Endodermal cell (in vitro differentiated cells): ENCODE results near the gene GNG3. TPM values are rescaled to one million over a fixed set of nuclear protein-coding genes. Genes with fewer than 3 reads are reported as not detected.
A peak's percentile ranks its signal among the peaks of the same experiment; 100 is the strongest.

Experiments used
- DNase-seq: peaks from one replicate; pipeline ENCODE4 v3.0.0-alpha.2; 2017
- H3K27ac ChIP-seq: 2 replicates; pipeline ENCODE4 v1.5.1; 2013; ENCODE audit warnings: mild to moderate bottlenecking, low read depth, low read length, moderate library complexity
- H3K27me3 ChIP-seq: 2 replicates; pipeline ENCODE4 v1.6.1; 2013; ENCODE audit warnings: mild to moderate bottlenecking, low read length, moderate library complexity; ENCODE audit not compliant: insufficient read depth, control insufficient read depth, poor library complexity, severe bottlenecking
- H3K36me3 ChIP-seq: 2 replicates; pipeline ENCODE4 v1.7.0; 2013; ENCODE audit warnings: mild to moderate bottlenecking, low read length, moderate library complexity; ENCODE audit not compliant: control insufficient read depth, insufficient read depth
- H3K4me1 ChIP-seq: one replicate; pipeline ENCODE4 v1.7.0; 2013; ENCODE audit warnings: low read length; ENCODE audit not compliant: control insufficient read depth, insufficient read depth
- H3K4me3 ChIP-seq: 2 replicates; pipeline ENCODE4 v1.5.1; 2013; ENCODE audit warnings: mild to moderate bottlenecking, low read length, moderate library complexity
- H3K9ac ChIP-seq: 2 replicates; pipeline ENCODE4 v1.6.1; 2013; ENCODE audit warnings: mild to moderate bottlenecking, low read length, moderate library complexity; ENCODE audit not compliant: poor library complexity, severe bottlenecking; ENCODE audit errors: extremely low read depth
- H3K9me3 ChIP-seq: 2 replicates; pipeline ENCODE4 v1.6.1; 2013; ENCODE audit warnings: mild to moderate bottlenecking, low read length, moderate library complexity; ENCODE audit not compliant: control insufficient read depth
- H3K27ac Mint-ChIP-seq: 2 replicates; pipeline ENCODE4 v1.8.0; 2020; ENCODE audit warnings: mixed read lengths
- H3K27me3 Mint-ChIP-seq: 2 replicates; pipeline ENCODE4 v1.8.0; 2021; ENCODE audit warnings: mild to moderate bottlenecking, mixed read lengths; ENCODE audit not compliant: insufficient read depth
- H3K36me3 Mint-ChIP-seq: 2 replicates; pipeline ENCODE4 v1.8.0; 2020; ENCODE audit warnings: low read depth, mixed read lengths
- H3K4me1 Mint-ChIP-seq: 2 replicates; pipeline ENCODE4 v1.8.0; 2020; ENCODE audit warnings: mixed read lengths
- H3K4me3 Mint-ChIP-seq: 2 replicates; pipeline ENCODE4 v1.8.0; 2020; ENCODE audit warnings: mild to moderate bottlenecking, moderate library complexity, mixed read lengths
- H3K9me3 Mint-ChIP-seq: 2 replicates; pipeline ENCODE4 v1.8.0; 2020; ENCODE audit warnings: mild to moderate bottlenecking, mixed read lengths
- WGBS, 2 experiments: methylation state at CpG; one replicate each; pipeline versions ENCODE4 v1.1.5 to v1.1.7; 2013; ENCODE audit warnings: missing lambda C conversion rate in 2 of 2, mixed read lengths in 1 of 2; ENCODE audit not compliant: insufficient coverage in 1 of 2, insufficient read length in 1 of 2; 5-methylcytosine and 5-hydroxymethylcytosine counted together
- total RNA-seq, 2 donors: library from RNA; stranded (reverse); fragmentation: NEBNext Ultra II Directional in 1 of 2; extraction: Animal tissue kit (Norgen Biotek cat#: 25700) in 1 of 2; gene quantifications; 2 replicates in 1 of 2; 3 replicates in 1 of 2; pipeline ENCODE4 v1.2.1, GENCODE V29; 2021
- TF ChIP-seq, protein P1 (sequence below): fragments of 200-600 bp; sonication (generic); conservative IDR thresholded peaks from 2 replicates; pipeline ENCODE4 v1.5.0; 2021; ENCODE audit warnings: antibody characterized with exemption, mild to moderate bottlenecking

GNG3 gene
- total RNA-seq, 2 donors from 2014 or later = 0.40 to 1.7 TPM

DNA sequence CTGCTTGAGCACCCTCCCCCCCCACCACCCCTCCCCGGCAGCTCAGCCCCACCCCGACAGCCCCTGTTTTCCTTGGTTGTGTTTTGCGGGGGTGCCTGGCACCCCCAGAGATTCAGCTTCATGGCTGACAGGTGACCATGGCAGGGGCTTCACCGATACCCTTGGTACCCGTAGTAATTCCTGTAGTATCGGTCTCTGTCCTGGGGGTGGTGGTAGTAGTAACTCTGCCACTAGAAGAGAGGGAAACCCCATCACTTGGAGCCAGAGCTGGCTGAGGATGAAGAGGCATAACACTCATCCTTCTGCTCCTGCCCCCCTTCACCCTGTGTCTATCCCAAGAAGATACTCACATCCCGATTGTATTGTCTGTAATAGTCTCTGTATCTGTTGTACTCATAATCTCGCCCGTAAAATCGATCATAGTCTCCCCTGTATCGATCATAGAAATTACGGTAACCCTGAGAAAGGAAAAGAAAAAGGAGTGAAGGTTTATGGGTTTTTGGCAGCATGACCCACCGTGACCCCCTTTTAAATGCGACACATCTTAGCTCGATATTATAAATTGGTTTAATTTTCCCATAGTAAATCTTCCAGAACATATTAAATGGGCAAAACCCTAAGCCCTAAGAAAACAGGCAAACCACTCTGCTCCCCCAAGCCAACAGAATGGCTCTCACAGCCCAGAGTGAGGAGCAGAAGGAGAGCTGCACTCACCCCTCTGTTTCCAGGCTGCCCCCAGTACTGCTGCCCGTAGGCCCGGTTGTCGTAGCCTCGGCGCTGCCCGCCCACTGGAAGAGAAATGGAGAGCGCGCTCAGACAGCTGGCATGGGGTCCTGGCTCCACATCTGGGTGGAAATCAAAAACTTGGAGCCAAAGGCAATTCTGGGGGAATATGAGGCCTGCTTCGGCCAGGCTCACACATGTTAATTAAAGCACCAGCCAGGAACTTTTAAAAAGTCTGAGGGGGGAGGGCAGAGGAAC lies 8.0 kb downstream of the GNG3 start:
- Mint-ChIP-seq H3K27me3 (no peaks in the 10 kb centered on the region), H3K36me3 (peaks cover 87% of the 10 kb centered on the region), H3K27ac (peak overlapping the region; percentile 39), H3K4me3 (no peak overlapping the region), H3K4me1 (peaks cover 29% of the 10 kb centered on the region), H3K9me3 (no peaks in the 10 kb centered on the region)
- Histone ChIP-seq H3K9me3 (no peaks in the 10 kb centered on the region), H3K4me1 (no peaks in the 10 kb centered on the region), H3K4me3 (no peak overlapping the region), H3K27me3 (no peaks in the 10 kb centered on the region), H3K27ac (no peak overlapping the region), H3K9ac (no peak overlapping the region), H3K36me3 (peaks cover 93% of the 10 kb centered on the region)
- TF ChIP-seq, protein P1, sequence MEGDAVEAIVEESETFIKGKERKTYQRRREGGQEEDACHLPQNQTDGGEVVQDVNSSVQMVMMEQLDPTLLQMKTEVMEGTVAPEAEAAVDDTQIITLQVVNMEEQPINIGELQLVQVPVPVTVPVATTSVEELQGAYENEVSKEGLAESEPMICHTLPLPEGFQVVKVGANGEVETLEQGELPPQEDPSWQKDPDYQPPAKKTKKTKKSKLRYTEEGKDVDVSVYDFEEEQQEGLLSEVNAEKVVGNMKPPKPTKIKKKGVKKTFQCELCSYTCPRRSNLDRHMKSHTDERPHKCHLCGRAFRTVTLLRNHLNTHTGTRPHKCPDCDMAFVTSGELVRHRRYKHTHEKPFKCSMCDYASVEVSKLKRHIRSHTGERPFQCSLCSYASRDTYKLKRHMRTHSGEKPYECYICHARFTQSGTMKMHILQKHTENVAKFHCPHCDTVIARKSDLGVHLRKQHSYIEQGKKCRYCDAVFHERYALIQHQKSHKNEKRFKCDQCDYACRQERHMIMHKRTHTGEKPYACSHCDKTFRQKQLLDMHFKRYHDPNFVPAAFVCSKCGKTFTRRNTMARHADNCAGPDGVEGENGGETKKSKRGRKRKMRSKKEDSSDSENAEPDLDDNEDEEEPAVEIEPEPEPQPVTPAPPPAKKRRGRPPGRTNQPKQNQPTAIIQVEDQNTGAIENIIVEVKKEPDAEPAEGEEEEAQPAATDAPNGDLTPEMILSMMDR = peak; percentile 47
- DNase-seq = no peak
- WGBS, 2 experiments = 97 to 98% methylated on average over 15 to 23 of the region's 24 CpGs

GRCh38 chr11:62716206-62716605 lies 8.7 kb downstream of the GNG3 start:
- WGBS, 2 experiments = 95 to 100% methylated on average over 5 of the region's 5 CpGs
- TF ChIP-seq, protein P1 = no peak
- H3K36me3 Mint-ChIP-seq = peaks cover 88% of the 10 kb centered on the region
- Histone ChIP-seq H3K27ac (no peak overlapping the region), H3K9me3 (no peaks in the 10 kb centered on the region), H3K36me3 (peaks cover 93% of the 10 kb centered on the region), H3K4me3 (no peak overlapping the region), H3K9ac (no peak overlapping the region), H3K27me3 (no peaks in the 10 kb centered on the region), H3K4me1 (no peaks in the 10 kb centered on the region)
- H3K9me3 Mint-ChIP-seq = no peaks in the 10 kb centered on the region
- H3K27me3 Mint-ChIP-seq = no peaks in the 10 kb centered on the region
- H3K4me3 Mint-ChIP-seq = no peak overlapping the region
- peaks cover 29% of the 10 kb centered on the region for H3K4me1 Mint-ChIP-seq
- DNase-seq = no peak
- peak overlapping the region; percentile 39 for H3K27ac Mint-ChIP-seq

- WGBS, 2 experiments = 96 to 97% methylated on average over 10 of the region's 11 CpGs
- Mint-ChIP-seq H3K4me1 (peaks cover 29% of the 10 kb centered on the region), H3K9me3 (no peaks in the 10 kb centered on the region), H3K27me3 (no peaks in the 10 kb centered on the region), H3K4me3 (no peak overlapping the region), H3K27ac (peak overlapping the region; percentile 36), H3K36me3 (peaks cover 92% of the 10 kb centered on the region)
- TF ChIP-seq, protein P1 = no peak
- Histone ChIP-seq H3K27me3 (no peaks in the 10 kb centered on the region), H3K9ac (no peak overlapping the region), H3K4me1 (no peaks in the 10 kb centered on the region), H3K4me3 (no peak overlapping the region), H3K36me3 (peaks cover 93% of the 10 kb centered on the region), H3K9me3 (no peaks in the 10 kb centered on the region), H3K27ac (no peak overlapping the region)
- DNase-seq = no peak
These were observed 9.3 kb downstream of the GNG3 start for GRCh38 chr11:62716816-62717215.
